Activated CD4-positive, alpha-beta memory T cell treated with anti-CD3 and anti-CD28 coated beads for 36 hours (primary cell): ENCODE data around the gene ZNF341. TPM values are rescaled to one million over a fixed set of nuclear protein-coding genes. Genes with fewer than 3 reads are reported as not detected.

Experiments used
- CTCF ChIA-PET: fragments of 350-600 bp; sonication (Branson Sonifier 250); formaldehyde crosslinking; loops from one replicate; lab custom pipeline; 2021; ENCODE audit warnings: antibody characterized with exemption, inconsistent platforms; lab: Charles Lee
- POLR2A ChIA-PET: fragments of 350-600 bp; sonication (Branson Sonifier 250); formaldehyde crosslinking; loops from one replicate; lab custom pipeline; 2021; ENCODE audit warnings: antibody characterized with exemption; lab: Charles Lee
- DNase-seq: peaks from one replicate; pipeline ENCODE4 v3.0.0-alpha.2; 2020
- H3K27ac Mint-ChIP-seq: one replicate; pipeline ENCODE4 v1.8.0; 2021; ENCODE audit warnings: mixed read lengths
- H3K27me3 Mint-ChIP-seq: one replicate; pipeline ENCODE4 v1.8.0; 2021; ENCODE audit warnings: mixed read lengths
- H3K36me3 Mint-ChIP-seq: one replicate; pipeline ENCODE4 v1.8.0; 2021; ENCODE audit warnings: mixed read lengths
- H3K4me1 Mint-ChIP-seq: one replicate; pipeline ENCODE4 v1.8.0; 2021; ENCODE audit warnings: low read depth, mixed read lengths
- H3K4me3 Mint-ChIP-seq: one replicate; pipeline ENCODE4 v1.8.0; 2021; ENCODE audit warnings: mild to moderate bottlenecking, mixed read lengths
- H3K9me3 Mint-ChIP-seq: one replicate; pipeline ENCODE4 v1.8.0; 2021; ENCODE audit warnings: mixed read lengths
- intact Hi-C: fragments of 100-400 bp; cut with micrococcal nuclease; formaldehyde crosslinking; loops from one replicate; pipeline ENCODE4 v1.15.1; 2023
- total RNA-seq, 2 experiments: library from RNA; stranded (reverse); gene quantifications; one replicate each; pipeline ENCODE4 v1.2.3, GENCODE V29; 2021

ZNF341 gene
- total RNA-seq, 2 experiments from 2014 or later = 5.9 TPM

DNA sequence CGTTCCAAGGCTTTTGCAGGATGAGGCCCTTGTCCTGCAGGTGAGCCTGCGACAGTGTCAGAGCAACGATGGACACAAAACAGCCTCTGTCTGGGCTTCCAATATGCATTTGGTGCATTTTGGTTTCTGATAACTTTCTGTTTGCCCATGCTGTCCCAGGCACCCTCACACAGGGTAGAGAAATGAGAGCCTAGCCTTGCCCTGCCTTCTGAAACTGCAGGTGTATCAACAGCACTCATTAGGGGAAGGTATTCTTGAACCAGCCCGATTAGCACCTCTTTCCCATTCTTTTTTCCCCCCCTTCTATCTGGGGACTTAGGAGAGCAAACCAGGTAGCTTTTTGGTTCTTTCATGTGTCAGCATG is 109.6 kb downstream of the ZNF341 start:
- no peaks in the 10 kb centered on the region for H3K9me3 Mint-ChIP-seq
- no peak for DNase-seq
- H3K27me3 Mint-ChIP-seq = no peaks in the 10 kb centered on the region
- peaks cover 1% of the 10 kb centered on the region for H3K36me3 Mint-ChIP-seq
- peaks cover 82% of the 10 kb centered on the region for H3K4me1 Mint-ChIP-seq
- H3K27ac Mint-ChIP-seq = no peak overlapping the region
- no peak overlapping the region for H3K4me3 Mint-ChIP-seq
- intact Hi-C loops = no loop called here
- POLR2A ChIA-PET = no interaction called here
- CTCF ChIA-PET = interaction anchor here (0.8 kb wide), 1 partner anchor 74 kb away, joined by 3 read pairs; no protein-coding TSS in a partner anchor

Other genes with a start within 250 kb of the ZNF341 start
- 10 to 100 TPM; 10.9 to 12.9 TPM for gene CBFA2T2, start 241.9 kb upstream of the ZNF341 start, total RNA-seq
- under 1 TPM; 0.26 to 0.31 TPM for gene C20orf144, start 69.7 kb upstream of the ZNF341 start, total RNA-seq
- gene ACTL10, start 65.1 kb upstream of the ZNF341 start, total RNA-seq = 1 to 10 TPM; 1.8 to 2.3 TPM
- 10 to 100 TPM; 21.0 to 22.7 TPM for gene NECAB3, start 57.6 kb upstream of the ZNF341 start, total RNA-seq
- gene E2F1, start 45.6 kb upstream of the ZNF341 start, total RNA-seq = 10 to 100 TPM; 66.8 to 67.8 TPM
- 10 to 100 TPM in 1 of 2 experiments, 1 to 10 TPM in 1; 8.7 to 11.6 TPM for gene PXMP4, start 11.7 kb upstream of the ZNF341 start, total RNA-seq
- 10 to 100 TPM; 93.9 to 94.8 TPM for gene CHMP4B, start 79.4 kb downstream of the ZNF341 start, total RNA-seq